Measurements from ENCODE around the gene EPHA4.

Gene EPHA4

GRCh38 chr2:221465776-221466175 is 106.3 kb downstream of the EPHA4 start:
- ChIA-PET POLR2A (no interaction called here), CTCF (no interaction called here)
- Histone ChIP-seq H3K4me3 (ENCODE audit: control insufficient read depth in 1 of 7, extremely low read depth in 1 of 7, insufficient read depth in 4 of 7, low read depth in 2 of 7, low read length in 6 of 7) (peak overlapping the region in 1 of 7 experiments; percentile 35), H3K4me1 (ENCODE audit: control extremely low read depth in 1 of 4, control insufficient read depth in 4 of 4, insufficient read depth in 4 of 4, low read length in 3 of 4) (peaks cover 16 to 46% (median 32%) of the 10 kb centered on the region in 4 experiments), H3K36me3 (ENCODE audit: control insufficient read depth in 4 of 4, insufficient read depth in 4 of 4, low read length in 3 of 4) (no peaks in the 10 kb centered on the region), H3K27me3 (replicated peaks in 2 of 5; ENCODE audit: control insufficient read depth in 4 of 5, insufficient read depth in 5 of 5, low read length in 4 of 5) (no peaks in the 10 kb centered on the region), H3K27ac (ENCODE audit: insufficient read depth in 1 of 2, low read depth in 1 of 2, low read length in 2 of 2, poor library complexity in 1 of 2, severe bottlenecking in 2 of 2) (no peak overlapping the region), H3K9me3 (ENCODE audit: control extremely low read depth in 1 of 5, control insufficient read depth in 4 of 5, insufficient read depth in 2 of 5, low read depth in 1 of 5, low read length in 4 of 5) (no peaks in the 10 kb centered on the region)
- WGBS (ENCODE audit: insufficient coverage), result 0% methylated on average over 8 of the region's 11 CpGs
- DNase-seq, result peak; percentile 51 to 88 (median 79)

GRCh38 chr2:221464971-221465370 is 107.1 kb downstream of the EPHA4 start:
- Histone ChIP-seq H3K9me3 (ENCODE audit: control extremely low read depth in 1 of 5, control insufficient read depth in 4 of 5, insufficient read depth in 2 of 5, low read depth in 1 of 5, low read length in 4 of 5) (no peaks in the 10 kb centered on the region), H3K27ac (ENCODE audit: insufficient read depth in 1 of 2, low read depth in 1 of 2, low read length in 2 of 2, poor library complexity in 1 of 2, severe bottlenecking in 2 of 2) (no peak overlapping the region), H3K27me3 (replicated peaks in 2 of 5; ENCODE audit: control insufficient read depth in 4 of 5, insufficient read depth in 5 of 5, low read length in 4 of 5) (no peaks in the 10 kb centered on the region), H3K4me3 (ENCODE audit: control insufficient read depth in 1 of 7, extremely low read depth in 1 of 7, insufficient read depth in 4 of 7, low read depth in 2 of 7, low read length in 6 of 7) (no peak overlapping the region), H3K4me1 (ENCODE audit: control extremely low read depth in 1 of 4, control insufficient read depth in 4 of 4, insufficient read depth in 4 of 4, low read length in 3 of 4) (peaks cover 16 to 46% (median 32%) of the 10 kb centered on the region in 4 experiments), H3K36me3 (ENCODE audit: control insufficient read depth in 4 of 4, insufficient read depth in 4 of 4, low read length in 3 of 4) (no peaks in the 10 kb centered on the region)
- ChIA-PET CTCF (no interaction called here), POLR2A (interaction anchor here (0.5 kb wide), 1 partner anchor 807 kb away, joined by 7 read pairs; no protein-coding TSS in a partner anchor)
- DNase-seq, result no peak
- 100% methylated on average over 2 of the region's 2 CpGs for WGBS (ENCODE audit: insufficient coverage)

- H3K4me3 ChIP-seq (ENCODE audit: control insufficient read depth in 1 of 7, extremely low read depth in 1 of 7, insufficient read depth in 4 of 7, low read depth in 2 of 7, low read length in 6 of 7), result no peak overlapping the region
- H3K9me3 ChIP-seq (ENCODE audit: control extremely low read depth in 1 of 5, control insufficient read depth in 4 of 5, insufficient read depth in 2 of 5, low read depth in 1 of 5, low read length in 4 of 5), result no peaks in the 10 kb centered on the region
- H3K36me3 ChIP-seq (ENCODE audit: control insufficient read depth in 4 of 4, insufficient read depth in 4 of 4, low read length in 3 of 4), result no peaks in the 10 kb centered on the region
- 91% methylated on average over 1 of the region's 3 CpGs for WGBS (ENCODE audit: insufficient coverage)
- DNase-seq, result peak in 2 of 3 donors; percentile 37 to 46
- CTCF ChIA-PET, result no interaction called here
- POLR2A ChIA-PET, result no interaction called here
- H3K27me3 ChIP-seq (replicated peaks in 2 of 5; ENCODE audit: control insufficient read depth in 4 of 5, insufficient read depth in 5 of 5, low read length in 4 of 5), result no peaks in the 10 kb centered on the region
- H3K4me1 ChIP-seq (ENCODE audit: control extremely low read depth in 1 of 4, control insufficient read depth in 4 of 4, insufficient read depth in 4 of 4, low read length in 3 of 4), result peaks cover 16 to 46% (median 32%) of the 10 kb centered on the region in 4 experiments
- no peak overlapping the region for H3K27ac ChIP-seq (ENCODE audit: insufficient read depth in 1 of 2, low read depth in 1 of 2, low read length in 2 of 2, poor library complexity in 1 of 2, severe bottlenecking in 2 of 2)
Observed at GRCh38 chr2:221463241-221463896, 108.7 kb downstream of the EPHA4 start.

- Histone ChIP-seq H3K9me3 (ENCODE audit: control extremely low read depth in 1 of 5, control insufficient read depth in 4 of 5, insufficient read depth in 2 of 5, low read depth in 1 of 5, low read length in 4 of 5) (no peaks in the 10 kb centered on the region), H3K27me3 (replicated peaks in 2 of 5; ENCODE audit: control insufficient read depth in 4 of 5, insufficient read depth in 5 of 5, low read length in 4 of 5) (no peaks in the 10 kb centered on the region), H3K36me3 (ENCODE audit: control insufficient read depth in 4 of 4, insufficient read depth in 4 of 4, low read length in 3 of 4) (no peaks in the 10 kb centered on the region), H3K4me3 (ENCODE audit: control insufficient read depth in 1 of 7, extremely low read depth in 1 of 7, insufficient read depth in 4 of 7, low read depth in 2 of 7, low read length in 6 of 7) (no peak overlapping the region), H3K4me1 (ENCODE audit: control extremely low read depth in 1 of 4, control insufficient read depth in 4 of 4, insufficient read depth in 4 of 4, low read length in 3 of 4) (peaks cover 16 to 40% (median 29%) of the 10 kb centered on the region in 4 experiments), H3K27ac (ENCODE audit: insufficient read depth in 1 of 2, low read depth in 1 of 2, low read length in 2 of 2, poor library complexity in 1 of 2, severe bottlenecking in 2 of 2) (no peak overlapping the region)
- CTCF ChIA-PET, result no interaction called here
- no peak for DNase-seq
- POLR2A ChIA-PET, result no interaction called here
- WGBS (ENCODE audit: insufficient coverage), result no CpG with 5 or more reads among the region's 1 CpG
Observed at GRCh38 chr2:221461901-221462300, 110.2 kb downstream of the EPHA4 start.

- POLR2A ChIA-PET, result no interaction called here
- 100% methylated on average over 2 of the region's 2 CpGs for WGBS (ENCODE audit: insufficient coverage)
- no peak for DNase-seq
Observed at GRCh38 chr2:221460136-221460535, 112.0 kb downstream of the EPHA4 start.

GRCh38 chr2:221458578-221458977 is 113.5 kb downstream of the EPHA4 start:
- Histone ChIP-seq H3K4me3 (ENCODE audit: control insufficient read depth in 1 of 7, extremely low read depth in 1 of 7, insufficient read depth in 4 of 7, low read depth in 2 of 7, low read length in 6 of 7) (no peak overlapping the region), H3K4me1 (ENCODE audit: control extremely low read depth in 1 of 4, control insufficient read depth in 4 of 4, insufficient read depth in 4 of 4, low read length in 3 of 4) (peaks cover 0 to 15% (median 9%) of the 10 kb centered on the region in 4 experiments), H3K27ac (ENCODE audit: insufficient read depth in 1 of 2, low read depth in 1 of 2, low read length in 2 of 2, poor library complexity in 1 of 2, severe bottlenecking in 2 of 2) (no peak overlapping the region), H3K27me3 (replicated peaks in 2 of 5; ENCODE audit: control insufficient read depth in 4 of 5, insufficient read depth in 5 of 5, low read length in 4 of 5) (no peaks in the 10 kb centered on the region), H3K9me3 (ENCODE audit: control extremely low read depth in 1 of 5, control insufficient read depth in 4 of 5, insufficient read depth in 2 of 5, low read depth in 1 of 5, low read length in 4 of 5) (no peaks in the 10 kb centered on the region), H3K36me3 (ENCODE audit: control insufficient read depth in 4 of 4, insufficient read depth in 4 of 4, low read length in 3 of 4) (no peaks in the 10 kb centered on the region)
- 97% methylated on average over 5 of the region's 5 CpGs for WGBS (ENCODE audit: insufficient coverage)
- DNase-seq, result no peak
- ChIA-PET POLR2A (no interaction called here), CTCF (no interaction called here)

More at GRCh38 chr2:221460136-221460535, 112.0 kb downstream of the EPHA4 start:
- Histone ChIP-seq H3K4me3 (ENCODE audit: control insufficient read depth in 1 of 7, extremely low read depth in 1 of 7, insufficient read depth in 4 of 7, low read depth in 2 of 7, low read length in 6 of 7) (no peak overlapping the region), H3K9me3 (ENCODE audit: control extremely low read depth in 1 of 5, control insufficient read depth in 4 of 5, insufficient read depth in 2 of 5, low read depth in 1 of 5, low read length in 4 of 5) (no peaks in the 10 kb centered on the region), H3K27me3 (replicated peaks in 2 of 5; ENCODE audit: control insufficient read depth in 4 of 5, insufficient read depth in 5 of 5, low read length in 4 of 5) (no peaks in the 10 kb centered on the region), H3K27ac (ENCODE audit: insufficient read depth in 1 of 2, low read depth in 1 of 2, low read length in 2 of 2, poor library complexity in 1 of 2, severe bottlenecking in 2 of 2) (no peak overlapping the region), H3K4me1 (ENCODE audit: control extremely low read depth in 1 of 4, control insufficient read depth in 4 of 4, insufficient read depth in 4 of 4, low read length in 3 of 4) (peaks cover 3 to 30% (median 18%) of the 10 kb centered on the region in 4 experiments), H3K36me3 (ENCODE audit: control insufficient read depth in 4 of 4, insufficient read depth in 4 of 4, low read length in 3 of 4) (no peaks in the 10 kb centered on the region)
- CTCF ChIA-PET, result interaction anchor here (1.4 kb wide), 1 partner anchor 34 kb away, joined by 3 read pairs; no protein-coding TSS in a partner anchor

- ChIA-PET POLR2A (no interaction called here), CTCF (interaction anchor here (1.1 kb wide), 1 partner anchor 8 kb away, joined by 5 read pairs; no protein-coding TSS in a partner anchor)
- no peak for DNase-seq
- WGBS (ENCODE audit: insufficient coverage), result 82% methylated on average over 3 of the region's 6 CpGs
- Histone ChIP-seq H3K4me1 (ENCODE audit: control extremely low read depth in 1 of 4, control insufficient read depth in 4 of 4, insufficient read depth in 4 of 4, low read length in 3 of 4) (peaks cover 0 to 18% (median 8%) of the 10 kb centered on the region in 4 experiments), H3K9me3 (ENCODE audit: control extremely low read depth in 1 of 5, control insufficient read depth in 4 of 5, insufficient read depth in 2 of 5, low read depth in 1 of 5, low read length in 4 of 5) (no peaks in the 10 kb centered on the region), H3K36me3 (ENCODE audit: control insufficient read depth in 4 of 4, insufficient read depth in 4 of 4, low read length in 3 of 4) (no peaks in the 10 kb centered on the region), H3K27me3 (replicated peaks in 2 of 5; ENCODE audit: control insufficient read depth in 4 of 5, insufficient read depth in 5 of 5, low read length in 4 of 5) (no peaks in the 10 kb centered on the region), H3K27ac (ENCODE audit: insufficient read depth in 1 of 2, low read depth in 1 of 2, low read length in 2 of 2, poor library complexity in 1 of 2, severe bottlenecking in 2 of 2) (no peak overlapping the region), H3K4me3 (ENCODE audit: control insufficient read depth in 1 of 7, extremely low read depth in 1 of 7, insufficient read depth in 4 of 7, low read depth in 2 of 7, low read length in 6 of 7) (no peak overlapping the region)
Observed at GRCh38 chr2:221455214-221455613, 116.9 kb downstream of the EPHA4 start.

Data from common myeloid progenitor, CD34-positive (primary cell).